K562 (cell line): ENCODE data around the gene CARF. TPM values are rescaled to one million over a fixed set of nuclear protein-coding genes. Genes with fewer than 3 reads are reported as not detected.

Experiments used
- ATAC-seq: fragments of 200-7000 bp; cut with Tn5 transposase; 3 replicates; pipeline ENCODE4 v1.9.1; 2020; ENCODE audit warnings: moderate library complexity
- BruUV-seq: library from RNA; stranded (reverse); fragments of 400-500 nt; replicated peaks from 2 replicates; lab custom pipeline; 2021; lab: Mats Ljungman, UMichigan
- CTCF ChIA-PET: fragments of 300-600 bp; formaldehyde crosslinking; extraction: SDS; loops from one replicate; lab custom pipeline; 2021; ENCODE audit warnings: low intra/inter-chr PET ratio; lab: Yijun Ruan, JAX
- POLR2A ChIA-PET: fragments of 300-600, 350-650 bp; sonication (Branson Sonifier 250); formaldehyde crosslinking; extraction: SDS; loops from one replicate; lab custom pipeline; 2021; ENCODE audit warnings: antibody characterized with exemption, inconsistent platforms; lab: Yijun Ruan, JAX
- DNase-seq, 4 experiments: peaks; one replicate each; pipeline versions ENCODE4 v3.0.0 to v3.0.0-alpha.2; 2011 to 2018; ENCODE audit warnings: low spot score in 3 of 4, mixed read lengths in 3 of 4; ENCODE audit errors: extremely low read depth in 1 of 4
- FAIRE-seq: peaks from 2 replicates; lab custom pipeline; 2011; peaks lifted over from hg19 to GRCh38; lab: Jason Lieb, UNC
- H2AFZ ChIP-seq: 2 replicates; pipeline ENCODE4 v1.6.0; 2011; ENCODE audit warnings: low read depth, low read length, control low read depth, inconsistent platforms
- H3K27ac ChIP-seq: fragments of 200-600 bp; 3 replicates; pipeline ENCODE4 v1.8.0; 2011; ENCODE audit warnings: low read depth, mild to moderate bottlenecking, control low read depth, inconsistent platforms, low read length, moderate library complexity, mixed read lengths; ENCODE audit errors: extremely low read depth
- H3K27me3 ChIP-seq, 2 experiments: fragments of 300-600 bp in 1 of 2; 2 replicates in 1 of 2; 3 replicates in 1 of 2; pipeline versions ENCODE4 v1.6.0 to v1.8.0; 2011; ENCODE audit warnings: inconsistent platforms in 2 of 2, low read length in 2 of 2, mild to moderate bottlenecking in 1 of 2, mixed read lengths in 1 of 2, moderate library complexity in 1 of 2; ENCODE audit not compliant: control insufficient read depth in 2 of 2, insufficient read depth in 2 of 2
- H3K36me3 ChIP-seq: fragments of 300-600 bp; 3 replicates; pipeline ENCODE4 v1.8.0; 2011; ENCODE audit warnings: mild to moderate bottlenecking, low read length, inconsistent platforms; ENCODE audit not compliant: control insufficient read depth, insufficient read depth
- H3K4me1 ChIP-seq, 2 experiments: fragments of 200-600 bp in 1 of 2; replicated peaks in 1 of 2; 2 replicates in 1 of 2; 3 replicates in 1 of 2; pipeline versions ENCODE4 v1.5.1 to v1.8.0; 2011; ENCODE audit warnings: inconsistent platforms in 2 of 2, low read length in 2 of 2, mild to moderate bottlenecking in 1 of 2, mixed read lengths in 1 of 2, moderate library complexity in 1 of 2; ENCODE audit not compliant: control insufficient read depth in 2 of 2, insufficient read depth in 2 of 2
- H3K4me2 ChIP-seq: 2 replicates; pipeline ENCODE4 v1.6.1; 2011; ENCODE audit warnings: low read length, control low read depth, inconsistent platforms, mixed read lengths; ENCODE audit not compliant: insufficient read depth
- H3K4me3 ChIP-seq: fragments of 200-600 bp; sonication (generic), shearing (Covaris generic); 2 replicates; pipeline ENCODE4 v1.5.1; 2016; ENCODE audit warnings: control low read depth, inconsistent platforms
- H3K79me2 ChIP-seq: fragments of 200-600 bp; 3 replicates; pipeline ENCODE4 v1.8.0; 2011; ENCODE audit warnings: low read length, inconsistent platforms; ENCODE audit not compliant: control insufficient read depth, insufficient read depth
- H3K9ac ChIP-seq, 2 experiments: 2 replicates each; pipeline versions ENCODE4 v1.6.0 to v1.6.1; 2011; ENCODE audit warnings: low read depth in 2 of 2, low read length in 2 of 2, control low read depth in 1 of 2, inconsistent platforms in 1 of 2, mild to moderate bottlenecking in 1 of 2, mixed read lengths in 1 of 2; ENCODE audit not compliant: insufficient read depth in 1 of 2
- H3K9me1 ChIP-seq: one replicate; pipeline ENCODE4 v1.6.0; 2011; ENCODE audit warnings: inconsistent platforms, mild to moderate bottlenecking, low read length, moderate library complexity; ENCODE audit not compliant: control insufficient read depth, insufficient read depth
- H3K9me3 ChIP-seq: replicated peaks from 2 replicates; pipeline ENCODE4 v1.5.1; 2011; ENCODE audit warnings: low read depth, low read length, inconsistent platforms; ENCODE audit not compliant: control insufficient read depth, insufficient read depth
- H4K20me1 ChIP-seq: replicated peaks from 2 replicates; pipeline ENCODE4 v1.6.1; 2011; ENCODE audit warnings: low read length, inconsistent platforms, mixed read lengths; ENCODE audit not compliant: control insufficient read depth, insufficient read depth
- HMGN3 ChIP-seq: IDR thresholded peaks from 2 replicates; pipeline ENCODE4 v1.6.1; 2011; ENCODE audit warnings: borderline replicate concordance, low read depth, mild to moderate bottlenecking, mixed read lengths, low read length; ENCODE audit not compliant: insufficient read length; ENCODE audit errors: extremely low read depth
- LCOR ChIP-seq: sonication (generic); formaldehyde crosslinking; IDR thresholded peaks from 2 replicates; pipeline ENCODE4 v1.8.0; 2022; ENCODE audit warnings: mild to moderate bottlenecking, missing genetic modification reagents
- NEUROD1 ChIP-seq: fragments of 150-350 bp; IDR thresholded peaks from 2 replicates; pipeline ENCODE4 v1.6.1; 2014; ENCODE audit warnings: borderline replicate concordance, low read length, low read depth; ENCODE audit not compliant: partially characterized antibody
- PCBP2 ChIP-seq: fragments of 200-400 bp; formaldehyde crosslinking; IDR thresholded peaks from 2 replicates; pipeline ENCODE4 v1.6.1; 2018; ENCODE audit warnings: low read length, low read depth, mild to moderate bottlenecking, moderate library complexity; ENCODE audit not compliant: poor library complexity, severe bottlenecking
- PPARD ChIP-seq: fragments of 250-450 bp; sonication (Bioruptor Pico); IDR thresholded peaks from 2 replicates; pipeline ENCODE4 v1.8.0; 2022; ENCODE audit warnings: inconsistent platforms, mild to moderate bottlenecking, moderate library complexity
- SETDB1 ChIP-seq: IDR thresholded peaks from one replicate; pipeline ENCODE4 v1.6.1; 2012; ENCODE audit warnings: low read length, control low read depth, inconsistent platforms
- ZNF174 ChIP-seq: fragments of 250-450 bp; sonication (Bioruptor Pico); IDR thresholded peaks from 2 replicates; pipeline ENCODE4 v1.4.0; 2020; ENCODE audit warnings: mild to moderate bottlenecking
- ZNF764 ChIP-seq: fragments of 250-450 bp; sonication (Bioruptor Pico); IDR thresholded peaks from 2 replicates; pipeline ENCODE4 v1.4.0; 2020; ENCODE audit warnings: low read depth, mild to moderate bottlenecking, moderate library complexity
- WGBS: fragments of 100-300 bp; shearing (Covaris generic); methylation state at CpG from one replicate; pipeline ENCODE4 v1.1.6; 2016; ENCODE audit warnings: low coverage, mixed read lengths; ENCODE audit not compliant: insufficient coverage; ENCODE audit errors: missing lambda C conversion rate; 5-methylcytosine and 5-hydroxymethylcytosine counted together
- in situ Hi-C: fragments of 300-500 bp; cut with MboI; formaldehyde crosslinking; loops from 4 replicates; pipeline ENCODE4 v1.15.0; 2018; ENCODE audit warnings: inconsistent platforms, mixed read lengths
- intact Hi-C: fragments of 100-400 bp; cut with micrococcal nuclease; formaldehyde crosslinking; loops from 2 replicates; pipeline ENCODE4 v1.14.2; 2022
- polyA plus RNA-seq, 8 experiments: library from polyadenylated mRNA; depleted of rRNA in 4 of 8; stranded (reverse) in 5 of 8; unstranded in 3 of 8; fragments of >200 nt; fragmentation: Nextera tagmentation in 2 of 8; fragmentation: Illumina TruSeq in 1 of 8; extraction: Ambion mirVana in 2 of 8; extraction: Trizol in 1 of 8; gene quantifications; 2 replicates each; pipeline versions ENCODE4 v1.2.1 to v1.2.3, GENCODE V29; 2011 to 2014; ENCODE audit warnings: inconsistent platforms in 1 of 8, missing spikeins in 1 of 8
- total RNA-seq, 7 experiments: library from RNA; depleted of rRNA in 6 of 7; stranded (reverse); fragments of >200 nt in 6 of 7; fragmentation: Illumina TruSeq in 2 of 7; extraction: Trizol in 2 of 7; gene quantifications; 2 replicates each; pipeline versions ENCODE4 v1.2.1 to v1.2.3, GENCODE V29; 2011 to 2021; ENCODE audit warnings: low replicate concordance in 1 of 7
- TF ChIP-seq, protein P1 (sequence below): fragments of 450-650 bp; IDR thresholded peaks from 2 replicates; pipeline ENCODE4 v1.6.1; 2016; ENCODE audit warnings: antibody characterized with exemption

CARF gene
- total and polyA plus RNA-seq, 9 of the 15 experiments (the other 6 are each of a cell fraction or from before 2014, with no cell fraction given): 0.31 to 4.2 (median 1.2) TPM

DNA sequence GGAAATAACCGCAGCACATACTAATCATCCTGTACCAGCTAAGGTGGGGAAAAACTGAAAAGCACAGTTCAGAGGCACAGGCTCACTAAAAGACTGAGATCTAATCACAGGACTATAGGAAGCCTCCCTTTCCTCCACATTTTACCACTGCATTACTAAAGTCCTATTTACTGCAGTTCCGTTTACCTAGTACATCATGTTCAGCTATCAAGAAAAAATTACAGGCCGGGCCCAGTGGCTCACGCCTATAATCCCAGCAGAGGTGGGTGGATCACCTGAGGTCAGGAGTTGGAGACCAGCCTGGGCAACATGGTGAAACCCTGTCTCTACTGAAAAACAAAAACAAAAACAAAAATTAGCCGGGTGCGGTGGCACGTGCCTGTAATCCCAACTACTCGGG lies 91.6 kb downstream of the CARF start:
- H3K79me2 ChIP-seq: no peaks in the 10 kb centered on the region
- ChIA-PET CTCF (no interaction called here), POLR2A (interaction anchor here (0.9 kb wide), 1 partner anchor 12 kb away, joined by 3 read pairs; no protein-coding TSS in a partner anchor)
- H3K27me3 ChIP-seq: no peaks in the 10 kb centered on the region
- H3K4me3 ChIP-seq: no peak overlapping the region
- FAIRE-seq (no peak), DNase-seq (no peak), ATAC-seq (no peak)
- no TSS peak for BruUV-seq
- H3K36me3 ChIP-seq: no peaks in the 10 kb centered on the region
- H3K9me3 ChIP-seq: no peaks in the 10 kb centered on the region
- no peaks in the 10 kb centered on the region for H4K20me1 ChIP-seq
- intact Hi-C loops (no loop called here), in situ Hi-C loops (no loop called here)
- H3K27ac ChIP-seq: no peak overlapping the region
- no peak overlapping the region for H2AFZ ChIP-seq
- no peaks in the 10 kb centered on the region for H3K9me1 ChIP-seq
- H3K4me1 ChIP-seq: no peaks in the 10 kb centered on the region
- no peak overlapping the region for H3K4me2 ChIP-seq
- TF ChIP-seq ZNF764 (CRISPR knock-in tag): no peak
- no peak for TF ChIP-seq NEUROD1
- TF ChIP-seq, protein P1, sequence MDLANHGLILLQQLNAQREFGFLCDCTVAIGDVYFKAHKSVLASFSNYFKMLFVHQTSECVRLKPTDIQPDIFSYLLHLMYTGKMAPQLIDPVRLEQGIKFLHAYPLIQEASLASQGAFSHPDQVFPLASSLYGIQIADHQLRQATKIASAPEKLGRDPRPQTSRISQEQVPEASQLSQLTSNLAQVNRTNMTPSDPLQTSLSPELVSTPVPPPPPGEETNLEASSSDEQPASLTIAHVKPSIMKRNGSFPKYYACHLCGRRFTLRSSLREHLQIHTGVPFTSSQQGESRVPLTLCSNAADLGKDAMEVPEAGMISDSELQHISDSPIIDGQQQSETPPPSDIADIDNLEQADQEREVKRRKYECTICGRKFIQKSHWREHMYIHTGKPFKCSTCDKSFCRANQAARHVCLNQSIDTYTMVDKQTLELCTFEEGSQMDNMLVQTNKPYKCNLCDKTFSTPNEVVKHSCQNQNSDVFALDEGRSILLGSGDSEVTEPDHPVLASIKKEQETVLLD: no peak
- no peak for TF ChIP-seq SETDB1
- TF ChIP-seq ZNF174 (CRISPR knock-in tag): no peak
- TF ChIP-seq PPARD (CRISPR knock-in tag): no peak
- TF ChIP-seq LCOR (CRISPR knock-in tag): no peak
- TF ChIP-seq HMGN3: no peak
- TF ChIP-seq PCBP2: no peak
- 73% methylated on average over 4 of the region's 8 CpGs for WGBS
- no peak overlapping the region for H3K9ac ChIP-seq
